OCI-LY7 (cell line): ENCODE measurements around the gene ARR3. TPM values are rescaled to one million over a fixed set of nuclear protein-coding genes. Genes with fewer than 3 reads are reported as not detected.

ENCODE experiments used
- BruUV-seq: library from RNA; stranded (reverse); fragments of 400-500 nt; replicated peaks from 2 replicates; lab custom pipeline; 2021; lab: Mats Ljungman, UMichigan
- CTCF ChIA-PET: fragments of 300-600 bp; sonication (Branson Sonifier 250); formaldehyde crosslinking; loops from one replicate; lab custom pipeline; 2022; ENCODE audit warnings: antibody characterized with exemption; ENCODE audit not compliant: unreplicated experiment; lab: Charles Lee
- POLR2A ChIA-PET: fragments of 300-600 bp; sonication (Branson Sonifier 250); formaldehyde crosslinking; loops from one replicate; lab custom pipeline; 2022; ENCODE audit warnings: antibody characterized with exemption; lab: Charles Lee
- DNase-seq: peaks from one replicate; pipeline ENCODE4 v3.0.0-alpha.2; 2015; ENCODE audit warnings: low spot score
- H2AFZ ChIP-seq: fragments of 200-600 bp; sonication (generic), shearing (Covaris generic); 2 replicates; pipeline ENCODE4 v1.6.1; 2014; ENCODE audit warnings: mild to moderate bottlenecking, antibody characterized with exemption, low read length, moderate library complexity
- H3K27ac ChIP-seq: fragments of 200-600 bp; sonication (generic); 2 replicates; pipeline ENCODE4 v1.5.1; 2014; ENCODE audit warnings: mixed run types, low read depth, mild to moderate bottlenecking, moderate library complexity, low read length, inconsistent platforms; ENCODE audit not compliant: poor library complexity, severe bottlenecking
- H3K36me3 ChIP-seq: fragments of 200-600 bp; sonication (generic); 2 replicates; pipeline ENCODE4 v1.6.1; 2014; ENCODE audit warnings: mild to moderate bottlenecking, antibody characterized with exemption, low read length, moderate library complexity, mixed read lengths; ENCODE audit not compliant: insufficient read depth
- H3K4me1 ChIP-seq: fragments of 200-600 bp; sonication (generic); 2 replicates; pipeline ENCODE4 v1.5.1; 2014; ENCODE audit warnings: mild to moderate bottlenecking, low read length; ENCODE audit not compliant: insufficient read depth, poor library complexity, severe bottlenecking
- H3K4me2 ChIP-seq: fragments of 200-600 bp; sonication (generic); 2 replicates; pipeline ENCODE4 v1.6.1; 2014; ENCODE audit warnings: mild to moderate bottlenecking, low read length
- H3K4me3 ChIP-seq: fragments of 200-600 bp; sonication (generic); 2 replicates; pipeline ENCODE4 v1.5.1; 2014; ENCODE audit warnings: mild to moderate bottlenecking, low read depth, low read length; ENCODE audit not compliant: poor library complexity, severe bottlenecking
- H3K79me2 ChIP-seq: fragments of 200-600 bp; sonication (generic); 2 replicates; pipeline ENCODE4 v1.6.1; 2016; ENCODE audit warnings: low read depth, mild to moderate bottlenecking, low read length, moderate library complexity, mixed read lengths; ENCODE audit not compliant: insufficient read depth
- H3K9me2 ChIP-seq: fragments of 200-600 bp; sonication (generic); 2 replicates; pipeline ENCODE4 v1.6.1; 2016; ENCODE audit warnings: mild to moderate bottlenecking, low read length, mixed read lengths; ENCODE audit not compliant: insufficient read depth
- H3K9me3 ChIP-seq: fragments of 200-600 bp; sonication (generic); 2 replicates; pipeline ENCODE4 v1.6.1; 2014; ENCODE audit warnings: mild to moderate bottlenecking, mixed run types, low read length, mixed read lengths
- H4K20me1 ChIP-seq: fragments of 200-600 bp; sonication (generic); 2 replicates; pipeline ENCODE4 v1.6.1; 2014; ENCODE audit warnings: mild to moderate bottlenecking, antibody characterized with exemption, low read length, moderate library complexity, mixed read lengths; ENCODE audit not compliant: insufficient read depth
- CTCF ChIP-seq: fragments of 200-600 bp; sonication (generic); conservative IDR thresholded peaks from 2 replicates; pipeline ENCODE4 v1.5.1; 2014; ENCODE audit warnings: mild to moderate bottlenecking, antibody characterized with exemption, low read length, moderate library complexity, mixed read lengths
- EZH2phosphoT487 ChIP-seq: fragments of 200-600 bp; sonication (generic); IDR thresholded peaks from 2 replicates; pipeline ENCODE4 v1.6.1; 2018; ENCODE audit warnings: low read depth, borderline replicate concordance, mild to moderate bottlenecking, mixed run types, antibody characterized with exemption, low read length, moderate library complexity, mixed read lengths
- intact Hi-C: fragments of 100-400 bp; cut with micrococcal nuclease; formaldehyde crosslinking; loops from one replicate; pipeline ENCODE4 v1.10.0; 2022; ENCODE audit not compliant: unreplicated experiment
- total RNA-seq, 2 experiments: library from RNA; depleted of rRNA in 1 of 2; stranded (reverse); fragments of >200 nt in 1 of 2; shearing (Covaris generic) in 1 of 2; gene quantifications; 2 replicates each; pipeline ENCODE4 v1.2.3, GENCODE V29; 2014 to 2022

Gene ARR3
- total RNA-seq, 2 experiments from 2014 or later: not detected

- BruUV-seq: no TSS peak
- no peaks in the 10 kb centered on the region for H3K79me2 ChIP-seq
- DNase-seq: no peak
- CTCF ChIA-PET: no interaction called here
- TF ChIP-seq EZH2phosphoT487 (no peak), CTCF (no peak)
- H3K4me1 ChIP-seq: no peaks in the 10 kb centered on the region
- intact Hi-C loops: no loop called here
- H3K27ac ChIP-seq: no peak overlapping the region
- no peak overlapping the region for H2AFZ ChIP-seq
- H3K9me2 ChIP-seq: no peaks in the 10 kb centered on the region
- no peak overlapping the region for H3K4me3 ChIP-seq
- no peaks in the 10 kb centered on the region for H3K36me3 ChIP-seq
- H3K9me3 ChIP-seq: no peaks in the 10 kb centered on the region
- no peaks in the 10 kb centered on the region for H4K20me1 ChIP-seq
- POLR2A ChIA-PET: interaction anchor here (0.6 kb wide), 1 partner anchor 637 kb away, joined by 4 read pairs; no protein-coding TSS in a partner anchor
- H3K4me2 ChIP-seq: no peak overlapping the region
Observed at GRCh38 chrX:70226687-70227086, 41.4 kb upstream of the ARR3 start.

GRCh38 chrX:70231666-70232065, 36.5 kb upstream of the ARR3 start:
- no peak for TF ChIP-seq EZH2phosphoT487
- no peak for TF ChIP-seq CTCF
- no peaks in the 10 kb centered on the region for H3K4me1 ChIP-seq
- no peaks in the 10 kb centered on the region for H3K9me2 ChIP-seq
- no peaks in the 10 kb centered on the region for H3K9me3 ChIP-seq
- no peaks in the 10 kb centered on the region for H3K79me2 ChIP-seq
- intact Hi-C loops: no loop called here
- H3K4me2 ChIP-seq: no peak overlapping the region
- no peaks in the 10 kb centered on the region for H4K20me1 ChIP-seq
- no peak overlapping the region for H2AFZ ChIP-seq
- no TSS peak for BruUV-seq
- no peak for DNase-seq
- POLR2A ChIA-PET: no interaction called here
- no peaks in the 10 kb centered on the region for H3K36me3 ChIP-seq
- H3K27ac ChIP-seq: no peak overlapping the region
- no peak overlapping the region for H3K4me3 ChIP-seq
- CTCF ChIA-PET: no interaction called here

- H3K4me2 ChIP-seq: no peak within 1 kb of the TSS
- no peaks in the 10 kb centered on the region for H3K4me1 ChIP-seq
- DNase-seq: no peak
- H4K20me1 ChIP-seq: no peaks in the 10 kb centered on the region
- intact Hi-C loops: no loop called here
- H3K79me2 ChIP-seq: no peaks in the 10 kb centered on the region
- no peaks in the 10 kb centered on the region for H3K9me3 ChIP-seq
- H3K27ac ChIP-seq: no peak within 1 kb of the TSS
- no peak within 1 kb of the TSS for H2AFZ ChIP-seq
- POLR2A ChIA-PET: no interaction called here
- no peak for TF ChIP-seq CTCF
- TF ChIP-seq EZH2phosphoT487: no peak
- CTCF ChIA-PET: no interaction called here
- no peak within 1 kb of the TSS for H3K4me3 ChIP-seq
- BruUV-seq: no TSS peak
- no peaks in the 10 kb centered on the region for H3K9me2 ChIP-seq
- H3K36me3 ChIP-seq: no peaks in the 10 kb centered on the region
Observed at GRCh38 chrX:70234355-70234754, 33.8 kb upstream of the ARR3 start, which contains the start of gene AWAT1. Gene AWAT1 (plus strand): TSS chrX:70234655. CDS start chrX:70234696, 41 bp downstream.
